HepG2 (cell line): ENCODE results near the gene FAM181A. TPM values are rescaled to one million over a fixed set of nuclear protein-coding genes. Genes with fewer than 3 reads are reported as not detected.

ENCODE experiments used
- CBX2 ChIP-seq, 2 experiments: fragments of 200-600 bp in 1 of 2; sonication (generic); formaldehyde crosslinking in 1 of 2; IDR thresholded peaks; 2 replicates each; pipeline versions ENCODE4 v1.7.0 to v1.8.1; 2018 to 2022; ENCODE audit warnings: low read depth in 2 of 2, low read length in 1 of 2, mild to moderate bottlenecking in 1 of 2, missing genetic modification reagents in 1 of 2
- PRMT3 ChIP-seq: sonication (generic); formaldehyde crosslinking; IDR thresholded peaks from 2 replicates; pipeline ENCODE4 v1.8.1; 2022; ENCODE audit warnings: low read depth, mild to moderate bottlenecking, moderate library complexity, missing genetic modification reagents, borderline replicate concordance
- SNAPC2 ChIP-seq: sonication (generic); formaldehyde crosslinking; IDR thresholded peaks from 2 replicates; pipeline ENCODE4 v1.8.1; 2022; ENCODE audit warnings: mild to moderate bottlenecking, missing genetic modification reagents
- SNRNP70 ChIP-seq: fragments of 200-400 bp; formaldehyde crosslinking; IDR thresholded peaks from 2 replicates; pipeline ENCODE4 v1.6.1; 2017; ENCODE audit warnings: mild to moderate bottlenecking, low read depth, low read length, moderate library complexity
- TCF7L2 ChIP-seq: IDR thresholded peaks from 2 replicates; pipeline ENCODE4 v1.6.1; 2011; ENCODE audit warnings: mild to moderate bottlenecking, low read depth, low read length, moderate library complexity
- ZBTB1 ChIP-seq: sonication (generic); formaldehyde crosslinking; IDR thresholded peaks from 2 replicates; pipeline ENCODE4 v1.4.0; 2020; ENCODE audit warnings: missing genetic modification reagents, borderline replicate concordance
- ZNF30 ChIP-seq: sonication (generic); formaldehyde crosslinking; IDR thresholded peaks from 2 replicates; pipeline ENCODE4 v1.5.0; 2020; ENCODE audit warnings: mild to moderate bottlenecking, missing genetic modification reagents
- ZNF572 ChIP-seq: sonication (generic); formaldehyde crosslinking; IDR thresholded peaks from 2 replicates; pipeline ENCODE4 v1.5.1; 2020; ENCODE audit warnings: mild to moderate bottlenecking, missing genetic modification reagents
- ZNF616 ChIP-seq: sonication (generic); formaldehyde crosslinking; IDR thresholded peaks from 2 replicates; pipeline ENCODE4 v1.5.0; 2020; ENCODE audit warnings: low read depth, mild to moderate bottlenecking, missing genetic modification reagents
- polyA plus RNA-seq, 8 experiments: library from polyadenylated mRNA; depleted of rRNA in 3 of 8; stranded (reverse) in 7 of 8; unstranded in 1 of 8; fragments of >200 nt; fragmentation: Illumina TruSeq in 4 of 8; extraction: Trizol in 4 of 8; gene quantifications; 2 replicates each; pipeline versions ENCODE4 v1.2.1 to v1.2.3, GENCODE V29; 2011 to 2016; ENCODE audit warnings: low read depth in 4 of 8, missing spikeins in 1 of 8, mixed read lengths in 1 of 8; ENCODE audit not compliant: insufficient read depth in 1 of 8
- total RNA-seq, 5 experiments: library from RNA; depleted of rRNA; stranded (reverse); fragments of >200 nt; fragmentation: Illumina TruSeq; extraction: Trizol; gene quantifications; 2 replicates each; pipeline ENCODE4 v1.2.3, GENCODE V29; 2016; ENCODE audit warnings: low read depth in 1 of 5
- TF ChIP-seq, protein P1 (sequence below): sonication (generic); formaldehyde crosslinking; IDR thresholded peaks from 2 replicates; pipeline ENCODE4 v1.8.0; 2022; ENCODE audit warnings: mild to moderate bottlenecking, missing genetic modification reagents, borderline replicate concordance
- TF ChIP-seq, protein P2 (sequence below): sonication (generic); formaldehyde crosslinking; conservative IDR thresholded peaks from 2 replicates; pipeline ENCODE4 v1.4.0; 2020; ENCODE audit warnings: mild to moderate bottlenecking, missing genetic modification reagents, moderate library complexity
- TF ChIP-seq, protein P3 (sequence below): sonication (generic); formaldehyde crosslinking; IDR thresholded peaks from 2 replicates; pipeline ENCODE4 v1.5.0; 2020; ENCODE audit warnings: mild to moderate bottlenecking, missing genetic modification reagents
- TF ChIP-seq, protein P4 (sequence below): sonication (generic); formaldehyde crosslinking; IDR thresholded peaks from 2 replicates; pipeline ENCODE4 v1.4.0; 2020; ENCODE audit warnings: missing genetic modification reagents, borderline replicate concordance

The FAM181A gene
- total and polyA plus RNA-seq, 2 of the 13 experiments (the other 11 are each of a cell fraction or from before 2014, with no cell fraction given): 1.1 to 1.5 TPM

DNA sequence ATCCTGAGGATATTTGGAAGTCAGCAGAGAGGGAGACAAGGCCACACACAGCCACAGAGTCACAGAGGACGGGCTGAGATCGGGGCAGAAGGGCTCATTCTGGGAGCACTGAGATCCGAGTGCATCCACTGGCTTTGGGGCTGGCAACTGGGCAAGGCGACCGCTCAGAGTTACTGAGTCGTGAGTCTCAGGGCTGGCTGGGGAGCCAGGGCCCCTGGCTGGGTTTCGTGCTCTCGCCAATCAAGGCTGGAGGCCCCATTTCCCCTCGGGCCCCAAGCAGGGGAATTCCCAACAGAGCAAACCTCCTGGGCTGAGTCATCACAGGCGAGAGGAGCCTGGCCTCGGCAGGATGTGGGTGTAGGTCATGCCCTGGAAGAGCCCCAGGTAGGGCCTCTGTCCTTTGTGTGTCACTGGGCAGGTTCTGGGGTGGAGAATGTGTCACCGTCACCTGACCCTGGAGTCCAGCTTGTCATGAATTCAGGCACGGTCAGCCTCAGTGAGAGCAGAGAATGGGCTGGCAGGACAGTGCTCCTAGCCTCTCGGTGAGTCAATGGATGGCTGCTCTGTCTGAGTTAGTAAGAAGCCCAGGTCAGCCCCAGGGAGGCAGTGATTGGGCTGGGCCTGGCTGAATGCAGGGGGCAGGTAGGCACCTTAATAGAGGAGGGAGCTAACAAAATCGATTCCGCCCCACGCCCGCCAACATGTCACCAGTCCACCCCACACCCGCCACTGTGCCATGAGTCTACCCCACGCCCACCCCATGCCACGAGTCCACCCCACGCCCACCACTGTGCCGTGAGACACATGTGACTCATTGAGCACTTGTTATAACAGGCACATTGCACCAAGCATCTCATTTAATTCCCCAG, 32.3 kb downstream of the FAM181A start (continued):
- TF ChIP-seq, protein P1, sequence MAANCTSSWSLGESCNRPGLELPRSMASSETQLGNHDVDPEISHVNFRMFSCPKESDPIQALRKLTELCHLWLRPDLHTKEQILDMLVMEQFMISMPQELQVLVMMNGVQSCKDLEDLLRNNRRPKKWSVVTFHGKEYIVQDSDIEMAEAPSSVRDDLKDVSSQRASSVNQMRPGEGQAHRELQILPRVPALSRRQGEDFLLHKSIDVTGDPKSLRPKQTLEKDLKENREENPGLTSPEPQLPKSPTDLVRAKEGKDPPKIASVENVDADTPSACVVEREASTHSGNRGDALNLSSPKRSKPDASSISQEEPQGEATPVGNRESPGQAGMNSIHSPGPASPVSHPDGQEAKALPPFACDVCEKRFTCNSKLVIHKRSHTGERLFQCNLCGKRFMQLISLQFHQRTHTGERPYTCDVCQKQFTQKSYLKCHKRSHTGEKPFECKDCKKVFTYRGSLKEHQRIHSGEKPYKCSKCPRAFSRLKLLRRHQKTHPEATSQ (CRISPR knock-in tag): no peak
- TF ChIP-seq ZNF30 (CRISPR knock-in tag): no peak
- no peak for TF ChIP-seq SNRNP70
- no peak; the same call in 1 of the 2 replicates for TF ChIP-seq SNAPC2 (CRISPR knock-in tag)
- TF ChIP-seq, protein P2, sequence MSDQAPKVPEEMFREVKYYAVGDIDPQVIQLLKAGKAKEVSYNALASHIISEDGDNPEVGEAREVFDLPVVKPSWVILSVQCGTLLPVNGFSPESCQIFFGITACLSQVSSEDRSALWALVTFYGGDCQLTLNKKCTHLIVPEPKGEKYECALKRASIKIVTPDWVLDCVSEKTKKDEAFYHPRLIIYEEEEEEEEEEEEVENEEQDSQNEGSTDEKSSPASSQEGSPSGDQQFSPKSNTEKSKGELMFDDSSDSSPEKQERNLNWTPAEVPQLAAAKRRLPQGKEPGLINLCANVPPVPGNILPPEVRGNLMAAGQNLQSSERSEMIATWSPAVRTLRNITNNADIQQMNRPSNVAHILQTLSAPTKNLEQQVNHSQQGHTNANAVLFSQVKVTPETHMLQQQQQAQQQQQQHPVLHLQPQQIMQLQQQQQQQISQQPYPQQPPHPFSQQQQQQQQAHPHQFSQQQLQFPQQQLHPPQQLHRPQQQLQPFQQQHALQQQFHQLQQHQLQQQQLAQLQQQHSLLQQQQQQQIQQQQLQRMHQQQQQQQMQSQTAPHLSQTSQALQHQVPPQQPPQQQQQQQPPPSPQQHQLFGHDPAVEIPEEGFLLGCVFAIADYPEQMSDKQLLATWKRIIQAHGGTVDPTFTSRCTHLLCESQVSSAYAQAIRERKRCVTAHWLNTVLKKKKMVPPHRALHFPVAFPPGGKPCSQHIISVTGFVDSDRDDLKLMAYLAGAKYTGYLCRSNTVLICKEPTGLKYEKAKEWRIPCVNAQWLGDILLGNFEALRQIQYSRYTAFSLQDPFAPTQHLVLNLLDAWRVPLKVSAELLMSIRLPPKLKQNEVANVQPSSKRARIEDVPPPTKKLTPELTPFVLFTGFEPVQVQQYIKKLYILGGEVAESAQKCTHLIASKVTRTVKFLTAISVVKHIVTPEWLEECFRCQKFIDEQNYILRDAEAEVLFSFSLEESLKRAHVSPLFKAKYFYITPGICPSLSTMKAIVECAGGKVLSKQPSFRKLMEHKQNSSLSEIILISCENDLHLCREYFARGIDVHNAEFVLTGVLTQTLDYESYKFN: peak; percentile 99
- TF ChIP-seq ZNF572 (CRISPR knock-in tag): 0 out of 2 replicates have a peak, but pooled peaks have one; percentile 30
- 0 out of 2 replicates have a peak, but pooled peaks have one; percentile 25 for TF ChIP-seq ZNF616 (CRISPR knock-in tag)
- no peak for TF ChIP-seq PRMT3
- no peak for TF ChIP-seq TCF7L2
- TF ChIP-seq, protein P3, sequence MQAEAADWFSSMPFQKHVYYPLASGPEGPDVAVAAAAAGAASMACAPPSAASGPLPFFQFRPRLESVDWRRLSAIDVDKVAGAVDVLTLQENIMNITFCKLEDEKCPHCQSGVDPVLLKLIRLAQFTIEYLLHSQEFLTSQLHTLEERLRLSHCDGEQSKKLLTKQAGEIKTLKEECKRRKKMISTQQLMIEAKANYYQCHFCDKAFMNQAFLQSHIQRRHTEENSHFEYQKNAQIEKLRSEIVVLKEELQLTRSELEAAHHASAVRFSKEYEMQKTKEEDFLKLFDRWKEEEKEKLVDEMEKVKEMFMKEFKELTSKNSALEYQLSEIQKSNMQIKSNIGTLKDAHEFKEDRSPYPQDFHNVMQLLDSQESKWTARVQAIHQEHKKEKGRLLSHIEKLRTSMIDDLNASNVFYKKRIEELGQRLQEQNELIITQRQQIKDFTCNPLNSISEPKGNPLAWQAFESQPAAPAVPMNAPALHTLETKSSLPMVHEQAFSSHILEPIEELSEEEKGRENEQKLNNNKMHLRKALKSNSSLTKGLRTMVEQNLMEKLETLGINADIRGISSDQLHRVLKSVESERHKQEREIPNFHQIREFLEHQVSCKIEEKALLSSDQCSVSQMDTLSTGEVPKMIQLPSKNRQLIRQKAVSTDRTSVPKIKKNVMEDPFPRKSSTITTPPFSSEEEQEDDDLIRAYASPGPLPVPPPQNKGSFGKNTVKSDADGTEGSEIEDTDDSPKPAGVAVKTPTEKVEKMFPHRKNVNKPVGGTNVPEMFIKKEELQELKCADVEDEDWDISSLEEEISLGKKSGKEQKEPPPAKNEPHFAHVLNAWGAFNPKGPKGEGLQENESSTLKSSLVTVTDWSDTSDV (CRISPR knock-in tag): peak; percentile 7; the same call in 1 of the 2 replicates
- no peak for TF ChIP-seq CBX2 (IDR thresholded peaks at IDR 0.05; ENCODE audit: low read depth, low read length)
- no peak for TF ChIP-seq CBX2 (CRISPR knock-in tag; IDR thresholded peaks at IDR 0.05; ENCODE audit: low read depth)
- TF ChIP-seq, protein P4, sequence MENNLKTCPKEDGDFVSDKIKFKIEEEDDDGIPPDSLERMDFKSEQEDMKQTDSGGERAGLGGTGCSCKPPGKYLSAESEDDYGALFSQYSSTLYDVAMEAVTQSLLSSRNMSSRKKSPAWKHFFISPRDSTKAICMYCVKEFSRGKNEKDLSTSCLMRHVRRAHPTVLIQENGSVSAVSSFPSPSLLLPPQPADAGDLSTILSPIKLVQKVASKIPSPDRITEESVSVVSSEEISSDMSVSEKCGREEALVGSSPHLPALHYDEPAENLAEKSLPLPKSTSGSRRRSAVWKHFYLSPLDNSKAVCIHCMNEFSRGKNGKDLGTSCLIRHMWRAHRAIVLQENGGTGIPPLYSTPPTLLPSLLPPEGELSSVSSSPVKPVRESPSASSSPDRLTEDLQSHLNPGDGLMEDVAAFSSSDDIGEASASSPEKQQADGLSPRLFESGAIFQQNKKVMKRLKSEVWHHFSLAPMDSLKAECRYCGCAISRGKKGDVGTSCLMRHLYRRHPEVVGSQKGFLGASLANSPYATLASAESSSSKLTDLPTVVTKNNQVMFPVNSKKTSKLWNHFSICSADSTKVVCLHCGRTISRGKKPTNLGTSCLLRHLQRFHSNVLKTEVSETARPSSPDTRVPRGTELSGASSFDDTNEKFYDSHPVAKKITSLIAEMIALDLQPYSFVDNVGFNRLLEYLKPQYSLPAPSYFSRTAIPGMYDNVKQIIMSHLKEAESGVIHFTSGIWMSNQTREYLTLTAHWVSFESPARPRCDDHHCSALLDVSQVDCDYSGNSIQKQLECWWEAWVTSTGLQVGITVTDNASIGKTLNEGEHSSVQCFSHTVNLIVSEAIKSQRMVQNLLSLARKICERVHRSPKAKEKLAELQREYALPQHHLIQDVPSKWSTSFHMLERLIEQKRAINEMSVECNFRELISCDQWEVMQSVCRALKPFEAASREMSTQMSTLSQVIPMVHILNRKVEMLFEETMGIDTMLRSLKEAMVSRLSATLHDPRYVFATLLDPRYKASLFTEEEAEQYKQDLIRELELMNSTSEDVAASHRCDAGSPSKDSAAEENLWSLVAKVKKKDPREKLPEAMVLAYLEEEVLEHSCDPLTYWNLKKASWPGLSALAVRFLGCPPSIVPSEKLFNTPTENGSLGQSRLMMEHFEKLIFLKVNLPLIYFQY (CRISPR knock-in tag): peak; percentile 86; the same call in 1 of the 2 replicates
- TF ChIP-seq ZBTB1 (CRISPR knock-in tag): no peak
